Gastroesophageal sphincter (tissue), 3 donors: ENCODE measurements around the gene GRM7.

Experiments used
- EP300 ChIP-seq: sonication (generic); formaldehyde crosslinking; IDR thresholded peaks from one replicate; pipeline ENCODE4 v1.6.1; 2017; ENCODE audit warnings: antibody characterized with exemption, mild to moderate bottlenecking
- POLR2A ChIP-seq, 2 donors: fragments of 450-650 bp; IDR thresholded peaks; one replicate each; pipeline ENCODE4 v1.6.1; 2017; ENCODE audit warnings: antibody characterized with exemption in 2 of 2, mild to moderate bottlenecking in 2 of 2, moderate library complexity in 1 of 2
- POLR2AphosphoS5 ChIP-seq: sonication (generic); formaldehyde crosslinking; IDR thresholded peaks from one replicate; pipeline ENCODE4 v1.6.1; 2017; ENCODE audit warnings: antibody characterized with exemption
- TF ChIP-seq, protein P1 (sequence below), 4 experiments: fragments of 200-600 bp in 2 of 4; fragments of 450-650 bp in 2 of 4; sonication (generic) in 1 of 4; IDR thresholded peaks; one replicate each; pipeline ENCODE4 v1.5.1; 2017 to 2019; ENCODE audit warnings: antibody characterized with exemption in 4 of 4, mild to moderate bottlenecking in 2 of 4, moderate library complexity in 2 of 4

DNA sequence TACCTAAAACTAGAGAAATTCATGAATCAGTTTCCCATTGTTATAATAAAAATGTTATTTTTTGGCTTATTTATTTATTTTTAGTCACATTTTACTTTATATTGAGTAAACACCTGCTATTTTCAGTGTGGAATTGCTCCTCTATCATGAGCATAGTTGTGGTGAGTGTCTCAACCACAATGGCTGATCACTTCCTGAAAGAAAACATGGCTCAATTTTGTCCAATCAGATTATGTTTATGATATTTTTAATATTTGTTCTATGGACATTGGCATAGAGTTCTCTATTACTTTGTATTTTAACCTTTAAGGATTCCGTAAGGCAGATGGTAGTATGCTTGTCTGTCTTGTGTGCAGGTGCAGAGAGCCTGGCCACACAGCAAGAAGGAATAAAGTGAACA is 16.2 kb upstream of the GRM7 start:
- TF ChIP-seq, protein P1, sequence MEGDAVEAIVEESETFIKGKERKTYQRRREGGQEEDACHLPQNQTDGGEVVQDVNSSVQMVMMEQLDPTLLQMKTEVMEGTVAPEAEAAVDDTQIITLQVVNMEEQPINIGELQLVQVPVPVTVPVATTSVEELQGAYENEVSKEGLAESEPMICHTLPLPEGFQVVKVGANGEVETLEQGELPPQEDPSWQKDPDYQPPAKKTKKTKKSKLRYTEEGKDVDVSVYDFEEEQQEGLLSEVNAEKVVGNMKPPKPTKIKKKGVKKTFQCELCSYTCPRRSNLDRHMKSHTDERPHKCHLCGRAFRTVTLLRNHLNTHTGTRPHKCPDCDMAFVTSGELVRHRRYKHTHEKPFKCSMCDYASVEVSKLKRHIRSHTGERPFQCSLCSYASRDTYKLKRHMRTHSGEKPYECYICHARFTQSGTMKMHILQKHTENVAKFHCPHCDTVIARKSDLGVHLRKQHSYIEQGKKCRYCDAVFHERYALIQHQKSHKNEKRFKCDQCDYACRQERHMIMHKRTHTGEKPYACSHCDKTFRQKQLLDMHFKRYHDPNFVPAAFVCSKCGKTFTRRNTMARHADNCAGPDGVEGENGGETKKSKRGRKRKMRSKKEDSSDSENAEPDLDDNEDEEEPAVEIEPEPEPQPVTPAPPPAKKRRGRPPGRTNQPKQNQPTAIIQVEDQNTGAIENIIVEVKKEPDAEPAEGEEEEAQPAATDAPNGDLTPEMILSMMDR (IDR thresholded peaks at IDR 0.05) = no peak
- TF ChIP-seq POLR2A (IDR thresholded peaks at IDR 0.05) (no peak), POLR2AphosphoS5 (no peak), EP300 (no peak)
